Activated T-cell treated with anti-CD3 and anti-CD28 coated beads, Interleukin-2, amount 50 U/mL, for 4 hours (primary cell): ENCODE results near the gene NGEF. TPM values are rescaled to one million over a fixed set of nuclear protein-coding genes. Genes with fewer than 3 reads are reported as not detected.
"Not testable (repeated sequence)": the region's sequence is repeated elsewhere in the genome, so short reads cannot be mapped to it uniquely, and the experiment has no call there.

Experiments used
- ATAC-seq, 2 donors: fragments of 200-7000 bp; cut with Tn5 transposase; one replicate each; pipeline ENCODE4 v1.10.0; 2021
- DNase-seq: peaks from one replicate; pipeline ENCODE4 v3.0.0-alpha.2; 2020
- H3K27me3 Mint-ChIP-seq: one replicate; pipeline ENCODE4 v1.8.0; 2021; ENCODE audit warnings: low read depth, mixed read lengths
- H3K36me3 Mint-ChIP-seq: one replicate; pipeline ENCODE4 v1.8.0; 2022; ENCODE audit warnings: mixed read lengths; ENCODE audit not compliant: insufficient read depth
- H3K4me1 Mint-ChIP-seq: one replicate; pipeline ENCODE4 v1.8.0; 2021; ENCODE audit warnings: low read depth, mixed read lengths
- H3K4me3 Mint-ChIP-seq: one replicate; pipeline ENCODE4 v1.8.0; 2021; ENCODE audit warnings: mild to moderate bottlenecking, moderate library complexity, mixed read lengths
- H3K9me3 Mint-ChIP-seq: one replicate; pipeline ENCODE4 v1.8.0; 2021; ENCODE audit warnings: mixed read lengths
- total RNA-seq, 3 donors: library from RNA; stranded (reverse); gene quantifications; one replicate each; pipeline ENCODE4 v1.2.1, GENCODE V29; 2021

The NGEF gene
- total RNA-seq, 3 donors from 2014 or later = 0.11 to 0.94 (median 0.37) TPM

GRCh38 chr2:232870018-232870765 lies 142.9 kb downstream of the NGEF start, which contains the start of gene SNORC:
TSS of gene SNORC (plus strand) at chr2:232870264. CDS start at chr2:232870342, 78 bp downstream.
- Mint-ChIP-seq H3K9me3 (no peaks in the 10 kb centered on the region), H3K4me3 (no peak within 1 kb of the TSS), H3K27me3 (peaks cover 16% of the 10 kb centered on the region), H3K4me1 (peaks cover 2% of the 10 kb centered on the region), H3K36me3 (no peaks in the 10 kb centered on the region)
- DNase-seq = no peak
- ATAC-seq = no peak

GRCh38 chr2:232869138-232870017 lies 143.7 kb downstream of the NGEF start:
- DNase-seq = no peak
- no peaks in the 10 kb centered on the region for H3K36me3 Mint-ChIP-seq
- no peak overlapping the region for H3K4me3 Mint-ChIP-seq
- H3K4me1 Mint-ChIP-seq = no peaks in the 10 kb centered on the region
- peaks cover 8% of the 10 kb centered on the region for H3K27me3 Mint-ChIP-seq
- no peaks in the 10 kb centered on the region for H3K9me3 Mint-ChIP-seq
- ATAC-seq = no peak

- no peaks in the 10 kb centered on the region for H3K9me3 Mint-ChIP-seq
- no peak for ATAC-seq
- no peak for DNase-seq
- H3K4me1 Mint-ChIP-seq = no peaks in the 10 kb centered on the region
- H3K27me3 Mint-ChIP-seq = no peaks in the 10 kb centered on the region
- no peaks in the 10 kb centered on the region for H3K36me3 Mint-ChIP-seq
- no peak overlapping the region for H3K4me3 Mint-ChIP-seq
Observed at GRCh38 chr2:232866104-232866503, 147.0 kb downstream of the NGEF start.

- Mint-ChIP-seq H3K4me1 (no peaks in the 10 kb centered on the region), H3K4me3 (no peak overlapping the region), H3K36me3 (no peaks in the 10 kb centered on the region), H3K9me3 (no peaks in the 10 kb centered on the region), H3K27me3 (no peaks in the 10 kb centered on the region)
- DNase-seq (no peak), ATAC-seq (no peak)
Observed at GRCh38 chr2:232865165-232865564, 147.9 kb downstream of the NGEF start.

GRCh38 chr2:232863996-232864395 lies 149.1 kb downstream of the NGEF start:
- Mint-ChIP-seq H3K9me3 (no peaks in the 10 kb centered on the region), H3K36me3 (peaks cover 3% of the 10 kb centered on the region)
- ATAC-seq = no peak

GRCh38 chr2:232861353-232861752 lies 151.7 kb downstream of the NGEF start:
- no peaks in the 10 kb centered on the region for H3K4me1 Mint-ChIP-seq
- H3K27me3 Mint-ChIP-seq = no peaks in the 10 kb centered on the region
- no peaks in the 10 kb centered on the region for H3K9me3 Mint-ChIP-seq
- no peak overlapping the region for H3K4me3 Mint-ChIP-seq
- ATAC-seq (no peak), DNase-seq (no peak)
- peaks cover 19% of the 10 kb centered on the region for H3K36me3 Mint-ChIP-seq

More at GRCh38 chr2:232863996-232864395, 149.1 kb downstream of the NGEF start:
- H3K4me3 Mint-ChIP-seq = no peak overlapping the region
- no peaks in the 10 kb centered on the region for H3K27me3 Mint-ChIP-seq
- no peaks in the 10 kb centered on the region for H3K4me1 Mint-ChIP-seq
- DNase-seq = no peak

GRCh38 chr2:232860593-232861241 lies 152.3 kb downstream of the NGEF start:
- H3K4me3 Mint-ChIP-seq = no peak overlapping the region
- H3K9me3 Mint-ChIP-seq = no peaks in the 10 kb centered on the region
- H3K27me3 Mint-ChIP-seq = no peaks in the 10 kb centered on the region
- no peak for ATAC-seq
- DNase-seq = no peak
- no peaks in the 10 kb centered on the region for H3K4me1 Mint-ChIP-seq
- peaks cover 19% of the 10 kb centered on the region for H3K36me3 Mint-ChIP-seq

- no peaks in the 10 kb centered on the region for H3K9me3 Mint-ChIP-seq
- H3K27me3 Mint-ChIP-seq = no peaks in the 10 kb centered on the region
- ATAC-seq = no peak
- DNase-seq = no peak
- H3K36me3 Mint-ChIP-seq = peaks cover 19% of the 10 kb centered on the region
- H3K4me3 Mint-ChIP-seq = no peak overlapping the region
- no peaks in the 10 kb centered on the region for H3K4me1 Mint-ChIP-seq
Observed at GRCh38 chr2:232859385-232859916, 153.6 kb downstream of the NGEF start.

GRCh38 chr2:232857158-232857563 lies 155.9 kb downstream of the NGEF start:
- no peak overlapping the region for H3K4me3 Mint-ChIP-seq
- H3K27me3 Mint-ChIP-seq = no peaks in the 10 kb centered on the region
- H3K4me1 Mint-ChIP-seq = peaks cover 2% of the 10 kb centered on the region
- H3K9me3 Mint-ChIP-seq = no peaks in the 10 kb centered on the region
- ATAC-seq (no peak), DNase-seq (no peak)
- peaks cover 27% of the 10 kb centered on the region for H3K36me3 Mint-ChIP-seq

- no peak for DNase-seq
- H3K36me3 Mint-ChIP-seq = peaks cover 45% of the 10 kb centered on the region
- no peak overlapping the region for H3K4me3 Mint-ChIP-seq
- no peak for ATAC-seq
- H3K27me3 Mint-ChIP-seq = no peaks in the 10 kb centered on the region
- no peaks in the 10 kb centered on the region for H3K9me3 Mint-ChIP-seq
- peaks cover 2% of the 10 kb centered on the region for H3K4me1 Mint-ChIP-seq
Observed at GRCh38 chr2:232854082-232854481, 159.0 kb downstream of the NGEF start.

DNA sequence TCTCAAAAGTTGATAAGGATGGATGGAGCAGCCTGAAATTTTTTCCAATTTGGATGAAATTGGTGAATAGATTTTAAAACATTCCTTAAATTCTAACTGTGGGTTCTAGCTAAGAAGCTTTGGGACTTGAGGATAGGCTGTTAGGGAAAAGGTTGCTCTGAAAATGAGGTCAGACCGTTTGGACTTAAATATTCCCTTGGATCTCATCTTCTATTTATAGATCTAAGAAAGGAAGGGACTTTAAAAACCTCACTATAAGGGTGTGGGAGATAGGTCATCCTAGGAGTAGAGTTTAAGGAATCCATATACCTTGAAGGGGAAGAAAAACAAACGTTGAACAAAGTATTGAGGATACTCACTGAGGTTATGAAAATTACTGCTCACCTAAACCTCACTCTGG lies 160.4 kb downstream of the NGEF start:
- ATAC-seq (no peak), DNase-seq (no peak)
- H3K27me3 Mint-ChIP-seq = no peaks in the 10 kb centered on the region
- peaks cover 48% of the 10 kb centered on the region for H3K36me3 Mint-ChIP-seq
- no peaks in the 10 kb centered on the region for H3K9me3 Mint-ChIP-seq
- H3K4me3 Mint-ChIP-seq = no peak overlapping the region
- H3K4me1 Mint-ChIP-seq = peaks cover 2% of the 10 kb centered on the region

DNA sequence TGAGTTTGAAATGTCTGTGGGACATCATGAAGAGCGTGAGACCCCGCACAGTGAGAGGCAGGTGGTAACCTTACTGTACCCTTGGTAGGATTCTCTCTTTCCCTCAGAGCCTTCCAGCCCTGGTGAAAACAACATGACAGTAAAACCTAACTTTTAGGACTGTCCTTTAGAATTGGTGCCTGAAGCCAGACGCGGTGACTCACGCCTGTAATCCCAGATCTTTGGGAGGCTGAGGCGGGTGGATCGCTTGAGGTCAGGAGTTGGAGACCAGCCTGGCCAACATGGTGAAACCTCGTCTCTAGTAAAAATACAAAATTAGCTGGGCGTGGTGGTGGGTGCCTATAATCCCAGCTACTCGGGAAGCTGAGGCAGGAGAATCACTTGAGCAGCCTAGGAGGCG lies 161.0 kb downstream of the NGEF start:
- not testable (repeated sequence) for H3K9me3 Mint-ChIP-seq, DNase-seq, H3K4me1 Mint-ChIP-seq, H3K27me3 Mint-ChIP-seq, ATAC-seq, H3K4me3 Mint-ChIP-seq
- H3K36me3 Mint-ChIP-seq = peaks cover 47% of the 10 kb centered on the region

- ATAC-seq (no peak), DNase-seq (no peak)
- Mint-ChIP-seq H3K36me3 (peaks cover 51% of the 10 kb centered on the region), H3K27me3 (no peaks in the 10 kb centered on the region), H3K4me3 (no peak overlapping the region), H3K4me1 (peaks cover 2% of the 10 kb centered on the region), H3K9me3 (no peaks in the 10 kb centered on the region)
Observed at GRCh38 chr2:232850039-232850438, 163.0 kb downstream of the NGEF start.

DNA sequence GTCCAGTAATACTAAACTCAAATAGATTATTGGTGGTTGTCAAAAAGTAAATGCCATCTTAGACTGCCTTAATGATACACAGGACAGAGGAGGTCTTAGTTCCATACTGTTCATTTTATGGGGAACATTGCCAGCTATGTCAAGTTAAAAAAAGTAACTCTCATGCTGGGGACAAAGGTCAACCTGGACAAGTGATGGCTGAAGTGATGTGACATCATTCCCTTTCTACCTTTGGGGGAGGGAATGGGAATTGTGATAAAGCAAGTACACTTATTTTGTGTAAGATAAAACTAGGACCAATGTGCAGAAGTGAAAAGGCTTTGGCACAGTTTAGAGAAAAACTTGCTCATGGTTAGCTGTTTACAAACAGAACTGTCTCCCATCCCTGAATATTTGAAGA lies 167.0 kb downstream of the NGEF start:
- peaks cover 49% of the 10 kb centered on the region for H3K36me3 Mint-ChIP-seq
- H3K9me3 Mint-ChIP-seq = no peaks in the 10 kb centered on the region
- H3K4me1 Mint-ChIP-seq = no peaks in the 10 kb centered on the region
- ATAC-seq (no peak), DNase-seq (no peak)
- no peaks in the 10 kb centered on the region for H3K27me3 Mint-ChIP-seq
- no peak overlapping the region for H3K4me3 Mint-ChIP-seq
